HFFc6 (cell line): ENCODE data around the gene ME3. TPM values are rescaled to one million over a fixed set of nuclear protein-coding genes. Genes with fewer than 3 reads are reported as not detected.
A peak's percentile ranks its signal among the peaks of the same experiment; 100 is the strongest.

Experiments
- DNase-seq: peaks from one replicate; pipeline ENCODE4 v3.0.0-alpha.2; 2018
- H3K27ac Mint-ChIP-seq: 2 replicates; pipeline ENCODE4 v1.8.0; 2020; ENCODE audit warnings: mild to moderate bottlenecking, mixed read lengths
- H3K27me3 Mint-ChIP-seq: 2 replicates; pipeline ENCODE4 v1.8.0; 2021; ENCODE audit warnings: mild to moderate bottlenecking, moderate library complexity, mixed read lengths; ENCODE audit not compliant: insufficient read depth
- H3K36me3 Mint-ChIP-seq: 2 replicates; pipeline ENCODE4 v1.8.0; 2021; ENCODE audit warnings: low read depth, mixed read lengths
- H3K4me1 Mint-ChIP-seq: 2 replicates; pipeline ENCODE4 v1.8.0; 2020; ENCODE audit warnings: low read depth, mixed read lengths
- H3K4me3 Mint-ChIP-seq: 2 replicates; pipeline ENCODE4 v1.8.0; 2020; ENCODE audit warnings: mild to moderate bottlenecking, moderate library complexity, mixed read lengths
- H3K9me3 Mint-ChIP-seq: 2 replicates; pipeline ENCODE4 v1.8.0; 2020; ENCODE audit warnings: mild to moderate bottlenecking, mixed read lengths
- total RNA-seq, 6 experiments: library from RNA; stranded (reverse); fragmentation: NEBNext Ultra II Directional; extraction: Animal tissue kit (Norgen Biotek cat#: 25700); gene quantifications; 2 replicates in 1 of 6; 3 replicates in 5 of 6; pipeline ENCODE4 v1.2.3, GENCODE V29; 2021
- TF ChIP-seq, protein P1 (sequence below): fragments of 200-600 bp; sonication (generic); IDR thresholded peaks from 2 replicates; pipeline ENCODE4 v1.5.0; 2021; ENCODE audit warnings: antibody characterized with exemption, mild to moderate bottlenecking

The ME3 gene
- total RNA-seq, 6 experiments from 2014 or later, result 3.5 to 8.6 (median 6.6) TPM

DNA sequence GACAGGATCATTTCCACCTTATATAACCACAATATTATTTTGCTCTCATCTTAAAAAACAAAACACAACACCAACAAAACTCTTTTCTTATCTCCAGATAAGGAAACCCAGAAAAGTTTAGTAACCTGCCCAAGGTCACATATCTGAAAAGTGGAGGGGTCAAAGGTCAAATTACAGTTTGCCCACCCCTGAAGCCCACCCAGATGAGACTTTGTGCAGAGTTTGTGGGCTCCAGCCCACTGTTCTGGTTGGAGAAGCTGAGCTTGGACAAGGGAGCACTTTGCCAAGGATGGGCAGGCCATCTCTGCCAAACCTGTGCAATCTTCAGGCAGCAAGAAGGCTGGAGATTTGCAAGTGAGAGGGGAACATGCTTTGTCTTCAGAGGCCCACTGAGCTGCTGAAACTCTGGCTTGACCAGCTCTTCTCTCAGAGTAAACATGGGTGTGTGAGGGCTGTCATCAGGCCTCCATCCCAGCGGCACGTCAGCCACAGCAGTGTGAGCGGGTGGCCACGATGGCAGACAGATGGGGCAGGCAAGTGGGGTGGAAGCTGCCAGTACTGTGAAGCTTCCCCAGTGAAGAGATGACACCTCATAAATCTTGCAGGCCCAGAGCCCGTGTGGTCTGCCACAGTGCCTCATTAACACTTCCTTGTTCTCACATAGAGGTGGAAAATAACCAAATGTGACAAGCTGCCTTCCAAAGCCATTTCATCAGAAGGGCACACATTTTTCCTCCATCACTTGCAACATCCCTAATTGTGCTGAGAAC lies 186.0 kb downstream of the ME3 start:
- H3K27me3 Mint-ChIP-seq, result peaks cover under 1% of the 10 kb centered on the region
- DNase-seq, result no peak
- H3K4me1 Mint-ChIP-seq, result peaks cover 42% of the 10 kb centered on the region
- H3K9me3 Mint-ChIP-seq, result no peaks in the 10 kb centered on the region
- no peaks in the 10 kb centered on the region for H3K36me3 Mint-ChIP-seq
- no peak overlapping the region for H3K27ac Mint-ChIP-seq
- no peak overlapping the region for H3K4me3 Mint-ChIP-seq
- TF ChIP-seq, protein P1, sequence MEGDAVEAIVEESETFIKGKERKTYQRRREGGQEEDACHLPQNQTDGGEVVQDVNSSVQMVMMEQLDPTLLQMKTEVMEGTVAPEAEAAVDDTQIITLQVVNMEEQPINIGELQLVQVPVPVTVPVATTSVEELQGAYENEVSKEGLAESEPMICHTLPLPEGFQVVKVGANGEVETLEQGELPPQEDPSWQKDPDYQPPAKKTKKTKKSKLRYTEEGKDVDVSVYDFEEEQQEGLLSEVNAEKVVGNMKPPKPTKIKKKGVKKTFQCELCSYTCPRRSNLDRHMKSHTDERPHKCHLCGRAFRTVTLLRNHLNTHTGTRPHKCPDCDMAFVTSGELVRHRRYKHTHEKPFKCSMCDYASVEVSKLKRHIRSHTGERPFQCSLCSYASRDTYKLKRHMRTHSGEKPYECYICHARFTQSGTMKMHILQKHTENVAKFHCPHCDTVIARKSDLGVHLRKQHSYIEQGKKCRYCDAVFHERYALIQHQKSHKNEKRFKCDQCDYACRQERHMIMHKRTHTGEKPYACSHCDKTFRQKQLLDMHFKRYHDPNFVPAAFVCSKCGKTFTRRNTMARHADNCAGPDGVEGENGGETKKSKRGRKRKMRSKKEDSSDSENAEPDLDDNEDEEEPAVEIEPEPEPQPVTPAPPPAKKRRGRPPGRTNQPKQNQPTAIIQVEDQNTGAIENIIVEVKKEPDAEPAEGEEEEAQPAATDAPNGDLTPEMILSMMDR, result no peak

DNA sequence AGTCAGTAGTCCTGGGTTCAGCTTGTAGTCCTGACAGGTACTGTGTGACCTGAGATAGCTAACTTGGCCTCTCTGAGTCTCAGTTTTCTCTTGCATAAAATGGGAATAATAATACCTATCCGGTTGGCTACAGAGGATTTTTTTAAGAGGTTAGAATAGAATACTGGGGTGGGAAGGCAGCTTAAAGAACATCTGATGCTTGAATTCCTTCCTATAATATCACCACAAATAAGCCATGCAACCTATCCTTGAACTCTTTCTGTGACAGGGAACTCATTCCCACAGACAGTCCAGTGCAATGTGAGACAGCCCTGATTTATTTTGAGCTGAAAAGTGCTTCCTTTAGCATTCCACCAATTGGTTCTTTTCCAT lies 187.6 kb downstream of the ME3 start:
- H3K27ac Mint-ChIP-seq, result peak overlapping the region; percentile 79
- H3K27me3 Mint-ChIP-seq, result no peaks in the 10 kb centered on the region; the same call in 1 of the 2 replicates
- H3K4me3 Mint-ChIP-seq, result no peak overlapping the region
- peaks cover 46% of the 10 kb centered on the region for H3K4me1 Mint-ChIP-seq
- H3K9me3 Mint-ChIP-seq, result no peaks in the 10 kb centered on the region
- TF ChIP-seq, protein P1, result no peak
- no peaks in the 10 kb centered on the region for H3K36me3 Mint-ChIP-seq
- no peak for DNase-seq

DNA sequence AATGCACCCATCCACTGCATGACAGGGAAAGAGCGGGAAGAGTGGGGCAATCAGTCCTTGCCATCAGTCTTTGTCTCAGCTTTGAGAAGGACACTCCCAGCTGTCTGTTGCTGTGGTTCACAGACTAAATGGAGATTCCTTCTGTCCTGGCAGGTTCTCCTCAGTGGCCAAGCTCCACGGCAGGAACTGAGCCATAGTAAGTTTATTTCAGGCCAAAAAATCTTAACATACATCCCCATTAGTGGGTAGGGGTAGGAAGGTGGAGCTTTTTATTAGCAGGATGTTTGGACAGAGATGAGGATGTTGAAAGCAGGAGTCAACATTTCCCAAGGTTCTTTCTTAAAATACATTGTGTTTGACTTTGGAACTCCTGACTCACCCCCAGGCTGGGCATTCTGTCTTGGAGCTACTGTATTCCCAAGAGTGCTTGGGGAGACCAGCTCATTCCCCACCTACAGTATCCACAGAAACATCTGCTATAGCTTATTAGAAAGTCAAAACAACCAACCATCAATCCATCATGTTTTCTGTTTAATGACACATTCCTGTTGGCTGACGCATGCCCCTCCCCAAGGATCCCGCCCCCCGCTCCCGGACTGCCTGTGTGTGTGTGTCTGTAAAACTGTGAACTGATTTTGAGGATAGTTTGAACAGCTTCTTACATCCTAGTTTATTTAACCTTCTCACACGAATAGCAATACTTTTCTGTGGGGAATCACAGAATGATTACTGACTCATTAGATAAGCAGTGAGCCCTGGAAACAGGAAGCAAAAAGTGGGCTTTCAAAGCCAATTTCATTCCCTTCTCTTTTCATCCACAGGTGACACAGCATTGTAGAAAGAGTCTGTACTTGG lies 188.2 kb downstream of the ME3 start:
- Mint-ChIP-seq H3K36me3 (no peaks in the 10 kb centered on the region), H3K4me1 (peaks cover 46% of the 10 kb centered on the region), H3K4me3 (peak overlapping the region; percentile 29; the same call in 1 of the 2 replicates), H3K27me3 (no peaks in the 10 kb centered on the region; the same call in 1 of the 2 replicates), H3K27ac (peak overlapping the region; percentile 79), H3K9me3 (no peaks in the 10 kb centered on the region)
- DNase-seq, result peak; percentile 79
- TF ChIP-seq, protein P1, result no peak

DNA sequence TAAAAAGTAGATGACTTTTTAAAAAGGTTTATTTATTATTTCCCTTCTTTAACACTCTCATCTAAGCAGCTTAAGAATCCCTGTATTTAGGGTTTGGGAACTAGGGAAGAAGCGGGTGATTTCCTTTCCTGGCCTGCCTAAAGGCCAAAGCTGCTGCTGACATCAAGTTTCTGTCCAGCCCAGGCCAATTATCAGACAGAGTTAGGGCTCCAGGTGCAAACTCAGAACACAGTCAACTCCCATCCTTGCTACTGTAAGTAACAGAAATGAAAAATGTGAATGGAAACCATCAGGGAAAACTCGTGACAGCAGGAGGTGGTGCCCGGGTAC lies 188.8 kb downstream of the ME3 start:
- Mint-ChIP-seq H3K4me3 (no peak overlapping the region), H3K9me3 (no peaks in the 10 kb centered on the region), H3K27me3 (no peaks in the 10 kb centered on the region; the same call in 1 of the 2 replicates), H3K36me3 (no peaks in the 10 kb centered on the region), H3K4me1 (peaks cover 49% of the 10 kb centered on the region), H3K27ac (peak overlapping the region; percentile 79)
- TF ChIP-seq, protein P1, result no peak
- DNase-seq, result no peak

- H3K4me1 Mint-ChIP-seq, result peaks cover 58% of the 10 kb centered on the region
- no peak overlapping the region for H3K27ac Mint-ChIP-seq
- TF ChIP-seq, protein P1, result no peak
- DNase-seq, result no peak
- no peaks in the 10 kb centered on the region for H3K9me3 Mint-ChIP-seq
- no peaks in the 10 kb centered on the region; the same call in 1 of the 2 replicates for H3K27me3 Mint-ChIP-seq
- H3K4me3 Mint-ChIP-seq, result no peak overlapping the region
- no peaks in the 10 kb centered on the region for H3K36me3 Mint-ChIP-seq
Observed at GRCh38 chr11:86482692-86483091, 189.7 kb downstream of the ME3 start.
